CD4-positive, alpha-beta T cell treated with Interleukin-17A for 4 hours (primary cell): ENCODE data around the gene CYTH3.
"Not testable (repeated sequence)": the region's sequence is repeated elsewhere in the genome, so short reads cannot be mapped to it uniquely, and the experiment has no call there.

Experiments
- DNase-seq: peaks from one replicate; pipeline ENCODE4 v3.0.0-alpha.2; 2020; ENCODE audit warnings: mixed read lengths

The CYTH3 gene

GRCh38 chr7:6272481-6273323 lies at the start of gene CYTH3:
CYTH3 (minus strand) TSS chr7:6272624; CDS start chr7:6272507, 117 bp downstream.
- DNase-seq: peak; percentile 81

- no peak for DNase-seq
Measured at GRCh38 chr7:6320791-6321190, 48.4 kb upstream of the CYTH3 start.

GRCh38 chr7:6317797-6318438 lies 45.5 kb upstream of the CYTH3 start:
- DNase-seq: peak; percentile 10

GRCh38 chr7:6316226-6316625 lies 43.8 kb upstream of the CYTH3 start:
- DNase-seq: no peak

GRCh38 chr7:6315746-6316145 lies 43.3 kb upstream of the CYTH3 start:
- DNase-seq: no peak

- no peak for DNase-seq
Measured at GRCh38 chr7:6310271-6310993, 38.0 kb upstream of the CYTH3 start.

- no peak for DNase-seq
Measured at GRCh38 chr7:6307762-6308161, 35.3 kb upstream of the CYTH3 start.

GRCh38 chr7:6306471-6306870 lies 34.0 kb upstream of the CYTH3 start:
- no peak for DNase-seq

GRCh38 chr7:6305330-6305729 lies 32.9 kb upstream of the CYTH3 start:
- no peak for DNase-seq

GRCh38 chr7:6301446-6301845 lies 29.0 kb upstream of the CYTH3 start:
- DNase-seq: not testable (repeated sequence)

GRCh38 chr7:6299774-6300173 lies 27.4 kb upstream of the CYTH3 start:
- DNase-seq: no peak

- no peak for DNase-seq
Measured at GRCh38 chr7:6294839-6295238, 22.4 kb upstream of the CYTH3 start.

- DNase-seq: no peak
Measured at GRCh38 chr7:6293202-6293601, 20.8 kb upstream of the CYTH3 start.

- DNase-seq: not testable (repeated sequence)
Measured at GRCh38 chr7:6291941-6292340, 19.5 kb upstream of the CYTH3 start.

- no peak for DNase-seq
Measured at GRCh38 chr7:6291531-6291930, 19.1 kb upstream of the CYTH3 start.

GRCh38 chr7:6290319-6290741 lies 17.9 kb upstream of the CYTH3 start:
- no peak for DNase-seq

GRCh38 chr7:6288270-6288860 lies 15.9 kb upstream of the CYTH3 start:
- no peak for DNase-seq

GRCh38 chr7:6286486-6286885 lies 14.1 kb upstream of the CYTH3 start:
- no peak for DNase-seq

GRCh38 chr7:6284461-6285360 lies 12.3 kb upstream of the CYTH3 start:
- DNase-seq: no peak

- no peak for DNase-seq
Measured at GRCh38 chr7:6284055-6284400, 11.6 kb upstream of the CYTH3 start.

- DNase-seq: not testable (repeated sequence)
Measured at GRCh38 chr7:6283391-6284054, 11.1 kb upstream of the CYTH3 start.

- no peak for DNase-seq
Measured at GRCh38 chr7:6279937-6280336, 7.5 kb upstream of the CYTH3 start.
